ENCODE results near the gene ARMS2. TPM values are rescaled to one million over a fixed set of nuclear protein-coding genes. Genes with fewer than 3 reads are reported as not detected.

ARMS2 gene
- total RNA-seq, 2 experiments from 2014 or later = not detected

DNA sequence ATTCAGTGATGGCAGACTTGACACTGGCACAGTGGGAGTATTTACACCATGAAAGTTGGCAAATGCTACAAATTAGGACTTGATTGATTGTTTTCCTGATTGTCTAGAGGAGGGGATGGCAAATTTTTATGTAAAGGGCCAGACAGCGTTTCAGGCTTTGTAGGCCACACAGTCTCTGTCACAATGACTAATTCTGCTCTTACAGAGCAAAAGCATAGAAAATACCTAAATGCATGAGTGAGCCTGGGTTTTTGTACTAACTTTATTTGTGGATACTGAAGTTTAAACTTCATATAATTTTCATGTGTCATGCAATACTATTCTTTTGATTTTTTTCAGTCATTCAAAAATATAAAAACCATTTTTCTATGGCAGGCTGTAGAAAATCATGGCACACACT is 9.0 kb upstream of the ARMS2 start:
- Histone ChIP-seq H3K27me3 (ENCODE audit: control insufficient read depth in 1 of 2, insufficient read depth in 2 of 2, low read length in 2 of 2) (peaks cover 0 to 1% of the 10 kb centered on the region in 2 experiments), H3K4me1 (ENCODE audit: insufficient read depth, low read length) (no peaks in the 10 kb centered on the region), H3K9me3 (ENCODE audit: control insufficient read depth in 1 of 2, insufficient read depth in 1 of 2, low read length in 2 of 2) (no peaks in the 10 kb centered on the region), H3K27ac (ENCODE audit: low read depth in 1 of 2, low read length in 2 of 2) (no peak overlapping the region), H3K4me3 (ENCODE audit: low read length) (no peak overlapping the region), H3K36me3 (ENCODE audit: insufficient read depth, low read length) (no peaks in the 10 kb centered on the region)
- H3K4me1 Mint-ChIP-seq (ENCODE audit: low read depth) = no peaks in the 10 kb centered on the region
- H3K36me3 Mint-ChIP-seq (ENCODE audit: low read depth) = peaks cover 2% of the 10 kb centered on the region
- TF ChIP-seq, protein P1, sequence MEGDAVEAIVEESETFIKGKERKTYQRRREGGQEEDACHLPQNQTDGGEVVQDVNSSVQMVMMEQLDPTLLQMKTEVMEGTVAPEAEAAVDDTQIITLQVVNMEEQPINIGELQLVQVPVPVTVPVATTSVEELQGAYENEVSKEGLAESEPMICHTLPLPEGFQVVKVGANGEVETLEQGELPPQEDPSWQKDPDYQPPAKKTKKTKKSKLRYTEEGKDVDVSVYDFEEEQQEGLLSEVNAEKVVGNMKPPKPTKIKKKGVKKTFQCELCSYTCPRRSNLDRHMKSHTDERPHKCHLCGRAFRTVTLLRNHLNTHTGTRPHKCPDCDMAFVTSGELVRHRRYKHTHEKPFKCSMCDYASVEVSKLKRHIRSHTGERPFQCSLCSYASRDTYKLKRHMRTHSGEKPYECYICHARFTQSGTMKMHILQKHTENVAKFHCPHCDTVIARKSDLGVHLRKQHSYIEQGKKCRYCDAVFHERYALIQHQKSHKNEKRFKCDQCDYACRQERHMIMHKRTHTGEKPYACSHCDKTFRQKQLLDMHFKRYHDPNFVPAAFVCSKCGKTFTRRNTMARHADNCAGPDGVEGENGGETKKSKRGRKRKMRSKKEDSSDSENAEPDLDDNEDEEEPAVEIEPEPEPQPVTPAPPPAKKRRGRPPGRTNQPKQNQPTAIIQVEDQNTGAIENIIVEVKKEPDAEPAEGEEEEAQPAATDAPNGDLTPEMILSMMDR (IDR thresholded peaks at IDR 0.05) = no peak
- POLR2A ChIA-PET = no interaction called here
- H3K4me3 Mint-ChIP-seq = no peak overlapping the region
- CTCF ChIA-PET = no interaction called here
- peaks cover 15% of the 10 kb centered on the region for H3K27me3 Mint-ChIP-seq
- peaks cover under 1% of the 10 kb centered on the region for H3K9me3 Mint-ChIP-seq
- intact Hi-C loops (cut with DNase I, micrococcal nuclease) = no loop called here
- ATAC-seq (ENCODE audit: poor library complexity) (no peak), DNase-seq (no peak)
- H3K27ac Mint-ChIP-seq = no peak overlapping the region

DNA sequence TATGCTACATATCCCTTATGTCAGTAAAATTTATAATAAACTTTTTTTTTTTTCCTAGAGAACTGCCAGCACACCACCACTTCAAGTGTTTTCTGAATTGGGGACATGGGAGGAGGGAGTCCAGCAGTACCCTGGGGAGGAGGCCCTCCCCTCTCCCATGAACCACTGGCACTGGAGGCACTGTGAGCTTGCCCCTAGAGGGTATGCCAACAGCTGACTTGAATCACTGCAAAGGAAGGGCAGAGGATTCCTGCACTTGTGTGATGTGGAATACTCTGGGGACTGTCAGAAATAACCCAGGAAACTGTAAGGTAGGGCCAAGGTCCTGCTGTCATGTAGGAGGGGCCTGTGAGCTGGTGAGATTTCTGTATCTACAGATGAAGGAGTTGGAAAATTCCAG is 8.5 kb upstream of the ARMS2 start:
- intact Hi-C loops (cut with DNase I, micrococcal nuclease) = no loop called here
- H3K4me1 Mint-ChIP-seq (ENCODE audit: low read depth) = no peaks in the 10 kb centered on the region
- no peak overlapping the region for H3K4me3 Mint-ChIP-seq
- no peak for ATAC-seq (ENCODE audit: poor library complexity)
- Histone ChIP-seq H3K27ac (ENCODE audit: low read depth in 1 of 2, low read length in 2 of 2) (no peak overlapping the region), H3K27me3 (ENCODE audit: control insufficient read depth in 1 of 2, insufficient read depth in 2 of 2, low read length in 2 of 2) (peaks cover 0 to 5% of the 10 kb centered on the region in 2 experiments), H3K36me3 (ENCODE audit: insufficient read depth, low read length) (no peaks in the 10 kb centered on the region), H3K4me1 (ENCODE audit: insufficient read depth, low read length) (no peaks in the 10 kb centered on the region), H3K4me3 (ENCODE audit: low read length) (no peak overlapping the region), H3K9me3 (ENCODE audit: control insufficient read depth in 1 of 2, insufficient read depth in 1 of 2, low read length in 2 of 2) (no peaks in the 10 kb centered on the region)
- no peak for DNase-seq
- ChIA-PET CTCF (interaction anchor here (1.8 kb wide), 1 partner anchor 11 kb away, joined by 4 read pairs; no protein-coding TSS in a partner anchor), POLR2A (no interaction called here)
- peaks cover 19% of the 10 kb centered on the region for H3K27me3 Mint-ChIP-seq
- no peaks in the 10 kb centered on the region for H3K9me3 Mint-ChIP-seq
- H3K36me3 Mint-ChIP-seq (ENCODE audit: low read depth) = no peaks in the 10 kb centered on the region
- TF ChIP-seq, protein P1 (IDR thresholded peaks at IDR 0.05) = no peak
- H3K27ac Mint-ChIP-seq = no peak overlapping the region

DNA sequence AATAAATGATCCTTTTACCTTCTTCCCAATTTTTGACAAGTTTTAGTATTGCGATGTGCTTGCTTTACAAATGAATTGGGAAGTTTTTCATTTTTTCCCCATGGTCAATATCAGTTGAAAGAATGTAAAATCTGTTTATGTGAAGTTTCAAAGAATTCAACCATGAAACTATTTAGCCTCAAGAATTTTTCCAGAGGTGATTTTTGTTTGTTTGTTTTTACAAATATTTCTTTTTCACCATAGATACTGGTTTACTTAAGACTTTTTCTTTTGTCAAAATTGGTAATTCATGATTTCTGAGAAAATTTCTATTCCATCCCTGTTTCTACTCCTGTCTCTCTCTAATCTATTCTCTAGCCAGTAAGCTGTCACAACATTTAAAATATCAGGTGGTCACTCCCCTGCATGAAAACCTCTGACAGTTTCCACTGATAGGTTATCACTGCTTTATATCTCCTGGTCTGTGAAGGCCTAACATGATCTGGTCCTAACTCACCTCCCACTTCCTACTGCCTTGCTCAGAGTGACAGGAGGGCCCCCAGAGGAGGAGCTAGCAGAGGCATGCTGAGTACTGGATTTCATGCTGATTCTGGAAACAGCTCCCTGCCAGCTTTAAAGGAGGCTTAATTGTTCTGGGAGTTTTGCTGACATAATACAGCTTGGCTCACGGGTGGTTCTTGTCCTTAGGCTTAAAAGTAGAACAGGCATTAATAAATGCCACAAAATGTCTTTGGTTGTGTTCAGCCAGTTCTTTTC is 7.6 kb upstream of the ARMS2 start:
- TF ChIP-seq, protein P1 (IDR thresholded peaks at IDR 0.05) = no peak
- CTCF ChIA-PET = interaction anchor here (1.8 kb wide), 1 partner anchor 12 kb away, joined by 4 read pairs; no protein-coding TSS in a partner anchor

More for the DNA sequence above, 7.6 kb upstream of the ARMS2 start:
- no peaks in the 10 kb centered on the region for H3K9me3 Mint-ChIP-seq
- no peak overlapping the region for H3K27ac ChIP-seq (ENCODE audit: low read depth in 1 of 2, low read length in 2 of 2)
- peaks cover 23% of the 10 kb centered on the region for H3K27me3 Mint-ChIP-seq
- H3K4me1 ChIP-seq (ENCODE audit: insufficient read depth, low read length) = no peaks in the 10 kb centered on the region
- H3K4me1 Mint-ChIP-seq (ENCODE audit: low read depth) = no peaks in the 10 kb centered on the region
- H3K27ac Mint-ChIP-seq = no peak overlapping the region
- no peaks in the 10 kb centered on the region for H3K36me3 Mint-ChIP-seq (ENCODE audit: low read depth)
- intact Hi-C loops (cut with DNase I, micrococcal nuclease) = no loop called here
- DNase-seq (no peak), ATAC-seq (ENCODE audit: poor library complexity) (no peak)
- H3K27me3 ChIP-seq (ENCODE audit: control insufficient read depth in 1 of 2, insufficient read depth in 2 of 2, low read length in 2 of 2) = peaks cover 0 to 5% of the 10 kb centered on the region in 2 experiments
- H3K36me3 ChIP-seq (ENCODE audit: insufficient read depth, low read length) = no peaks in the 10 kb centered on the region
- no peak overlapping the region for H3K4me3 Mint-ChIP-seq
- H3K4me3 ChIP-seq (ENCODE audit: low read length) = no peak overlapping the region
- POLR2A ChIA-PET = no interaction called here
- H3K9me3 ChIP-seq (ENCODE audit: control insufficient read depth in 1 of 2, insufficient read depth in 1 of 2, low read length in 2 of 2) = no peaks in the 10 kb centered on the region

Data from CD4-positive, alpha-beta T cell (primary cell).